ENCODE measurements around the gene MINDY2. TPM values are rescaled to one million over a fixed set of nuclear protein-coding genes. Genes with fewer than 3 reads are reported as not detected.

The MINDY2 gene
- total and polyA plus RNA-seq, 2 experiments from 2014 or later, result 36.3 to 47.9 TPM

- no peak for TF ChIP-seq ZNF462 (CRISPR knock-in tag; IDR thresholded peaks at IDR 0.05)
- TF ChIP-seq STAT1 (IDR thresholded peaks at IDR 0.05; ENCODE audit: unreplicated experiment), result no peak
- TF ChIP-seq REST (IDR thresholded peaks at IDR 0.05; ENCODE audit: unreplicated experiment), result no peak
These were observed 39.2 kb upstream of the MINDY2 start (continued) for GRCh38 chr15:58731756-58732535.
